ENCODE results near the gene PAX5. TPM values are rescaled to one million over a fixed set of nuclear protein-coding genes. Genes with fewer than 3 reads are reported as not detected.

The PAX5 gene
- total RNA-seq, 2 donors from 2014 or later: 0.46 to 0.59 TPM

- intact Hi-C loops (cut with DNase I, micrococcal nuclease): loop anchor here in 1 of 2 donors (10.0 kb wide), 1 partner anchor 125 kb away; no protein-coding TSS in a partner anchor
Measured at GRCh38 chr9:36999728-37000333, 34.2 kb downstream of the PAX5 start.

GRCh38 chr9:36997414-36997813, 36.7 kb downstream of the PAX5 start:
- intact Hi-C loops (cut with DNase I, micrococcal nuclease): no loop called here

More at GRCh38 chr9:36999728-37000333, 34.2 kb downstream of the PAX5 start:
- ATAC-seq (no peak), DNase-seq (no peak)

DNA sequence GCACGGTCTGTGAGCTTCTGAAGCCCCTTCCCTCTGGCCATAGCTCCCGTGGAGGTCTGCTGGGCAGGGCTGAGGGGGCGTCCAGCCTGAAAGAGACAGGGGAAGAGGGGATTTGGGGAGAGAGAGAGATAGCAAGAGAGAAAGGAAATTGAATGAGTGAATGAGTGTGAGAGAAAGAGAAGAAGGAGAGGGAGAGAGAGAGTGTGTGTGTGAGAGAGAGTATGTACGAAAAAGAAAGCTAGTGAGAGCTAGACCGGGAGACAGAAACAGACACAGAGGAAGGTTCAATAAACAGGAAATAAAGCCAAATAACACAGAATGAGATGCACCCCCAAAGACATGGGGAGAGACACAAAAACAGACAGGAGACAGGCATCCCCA, 37.4 kb downstream of the PAX5 start:
- intact Hi-C loops (cut with DNase I, micrococcal nuclease): no loop called here
- ATAC-seq: no peak
- no peak for DNase-seq

More at GRCh38 chr9:36997414-36997813, 36.7 kb downstream of the PAX5 start:
- no peak for DNase-seq
- ATAC-seq: no peak

DNA sequence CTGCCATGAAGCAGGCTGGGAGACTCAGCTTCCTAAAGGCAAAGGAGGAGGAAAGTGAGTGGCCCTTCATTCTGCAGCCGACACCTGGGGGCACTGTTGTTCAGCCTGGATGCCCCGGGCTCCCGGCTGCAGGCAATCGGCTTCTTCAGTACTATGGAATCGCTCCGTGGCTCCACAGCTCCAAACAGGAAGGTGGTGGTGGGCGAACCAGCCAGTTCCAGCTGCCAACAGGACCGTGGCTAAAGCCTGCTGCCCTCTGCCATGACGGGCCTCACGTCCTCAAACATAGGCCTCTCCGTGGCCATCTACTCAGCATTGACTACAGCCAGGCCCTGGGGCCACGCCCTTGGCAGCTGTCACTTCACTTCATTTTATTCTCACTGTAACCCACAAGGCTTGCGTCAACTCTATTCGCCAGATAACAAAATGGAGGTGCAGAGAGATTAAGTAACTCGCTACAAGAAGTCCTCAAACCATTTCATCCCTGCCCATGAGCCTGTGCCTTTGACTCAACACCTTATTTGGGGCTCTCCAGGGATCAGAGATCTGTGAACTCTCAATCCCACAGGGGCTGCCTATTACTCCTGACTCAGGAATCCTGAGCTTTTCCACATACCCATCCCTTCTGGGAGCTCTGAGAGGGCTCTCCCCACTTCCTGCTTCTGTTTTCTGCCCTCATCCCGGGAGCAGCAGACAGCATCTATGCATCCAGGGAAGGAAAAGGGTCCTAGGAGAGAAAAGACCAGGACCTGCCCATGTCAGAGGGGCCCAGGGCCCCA, 38.0 kb downstream of the PAX5 start:
- DNase-seq (peak; percentile 38 to 76), ATAC-seq (peak; percentile 94)
- intact Hi-C loops (cut with DNase I, micrococcal nuclease): no loop called here

DNA sequence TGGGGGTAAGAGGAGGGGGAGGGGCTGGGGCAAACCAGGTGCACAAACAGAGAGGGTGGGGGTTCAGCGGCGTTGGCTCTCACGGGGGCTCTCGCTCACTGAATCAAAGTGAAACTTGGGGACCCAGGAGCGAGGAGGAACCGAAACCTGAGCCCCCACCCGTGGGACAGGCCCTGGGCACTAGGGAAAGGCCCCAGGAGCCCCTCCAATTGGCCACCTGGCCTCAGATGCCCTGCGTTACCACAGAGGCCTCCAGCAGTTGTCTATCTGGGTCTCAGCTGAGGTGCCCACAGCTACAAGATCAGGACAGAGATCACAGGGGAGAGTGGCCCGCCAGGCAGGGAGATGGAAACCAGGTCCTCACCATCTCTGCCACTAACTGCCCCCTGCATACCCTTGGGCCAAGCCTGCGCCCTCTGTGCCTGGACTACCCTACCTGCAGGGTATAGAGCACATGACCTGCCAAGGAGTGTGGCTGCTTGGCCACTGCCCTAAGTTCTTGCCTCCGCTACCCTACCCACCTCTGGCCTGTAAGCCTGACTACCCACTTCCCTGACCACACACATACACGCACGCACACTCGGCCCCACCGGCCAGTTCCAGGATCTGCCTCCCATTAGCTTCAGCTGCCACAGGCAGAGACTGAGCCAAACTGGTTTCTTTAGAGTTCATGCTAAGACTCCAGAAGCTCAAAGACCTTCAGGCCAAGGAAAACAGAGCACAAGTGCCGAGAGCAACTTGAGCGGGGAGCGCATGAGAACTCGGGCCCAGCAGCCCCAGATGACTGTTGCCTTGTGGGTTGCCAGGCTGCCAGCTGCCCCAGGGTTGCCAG, 39.9 kb downstream of the PAX5 start:
- DNase-seq (peak in 1 of 2 donors; percentile 47), ATAC-seq (no peak)
- intact Hi-C loops (cut with DNase I, micrococcal nuclease): no loop called here

DNA sequence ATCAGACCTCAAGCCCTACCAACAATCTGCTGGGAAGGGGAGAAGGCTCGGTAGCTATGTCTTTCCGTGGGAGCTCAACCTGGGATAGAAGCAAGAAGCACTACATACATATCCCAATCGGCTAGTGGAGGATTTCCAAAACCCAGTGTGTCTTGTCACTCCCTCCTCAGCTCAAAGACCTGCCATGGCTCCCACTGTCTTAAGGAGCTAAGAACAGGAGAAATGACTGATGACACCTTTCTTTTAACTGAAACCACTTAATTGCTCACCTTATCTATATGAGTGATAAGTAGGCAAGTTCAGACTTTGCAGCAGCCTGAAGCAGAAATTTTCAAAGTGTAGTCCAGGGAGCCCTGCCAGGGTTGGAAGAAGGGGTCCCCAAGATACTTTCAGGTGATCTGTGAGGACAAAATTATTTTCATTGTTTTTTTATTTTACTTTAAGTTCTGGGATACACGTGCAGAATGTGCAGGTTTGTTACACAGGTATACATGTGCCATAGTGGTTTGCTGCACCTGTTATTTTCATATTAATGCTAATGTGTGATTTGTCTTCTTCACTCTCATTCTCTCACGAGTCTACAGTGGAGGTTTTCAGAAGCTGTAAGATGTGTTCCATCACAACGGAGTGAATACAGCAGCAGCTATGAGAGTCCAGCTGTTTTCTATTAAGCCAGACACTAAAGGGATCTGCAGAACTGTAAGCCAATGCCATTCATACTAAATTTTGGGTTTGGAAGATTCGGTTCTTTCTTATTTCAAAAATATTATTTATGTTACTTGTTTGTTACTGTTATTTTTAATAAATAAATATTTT, 41.4 kb downstream of the PAX5 start:
- no peak for ATAC-seq
- no peak for DNase-seq
- intact Hi-C loops (cut with DNase I, micrococcal nuclease): no loop called here

- no peak for ATAC-seq
- intact Hi-C loops (cut with DNase I, micrococcal nuclease): no loop called here
- DNase-seq: no peak
Measured at GRCh38 chr9:36991516-36992134, 42.4 kb downstream of the PAX5 start.

GRCh38 chr9:36988848-36989247, 45.2 kb downstream of the PAX5 start:
- intact Hi-C loops (cut with DNase I, micrococcal nuclease): loop anchor here in 1 of 2 donors (10.0 kb wide), 1 partner anchor 46 kb away; the partner anchor contains the start of gene PAX5
- DNase-seq (no peak), ATAC-seq (no peak)

DNA sequence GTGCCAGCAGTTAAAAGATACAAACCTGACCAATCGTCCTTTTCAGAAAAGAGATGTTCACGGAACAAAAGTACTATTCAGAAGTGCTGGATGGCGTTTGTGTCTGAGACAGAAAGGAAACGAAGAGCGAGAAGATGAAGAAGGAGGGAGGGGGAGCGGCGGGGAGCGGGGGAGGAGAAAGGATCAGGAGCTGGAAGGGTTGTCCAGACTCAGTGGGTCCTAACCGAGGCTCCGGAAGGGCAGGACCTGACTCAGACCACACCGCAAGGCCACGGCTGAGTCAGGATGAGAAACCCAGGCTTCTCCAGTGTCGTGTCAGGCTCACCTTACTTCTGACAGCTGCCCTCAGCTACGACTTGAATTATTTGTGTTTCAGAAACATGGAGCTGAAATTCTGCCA, 46.2 kb downstream of the PAX5 start:
- DNase-seq (no peak), ATAC-seq (no peak)
- intact Hi-C loops (cut with DNase I, micrococcal nuclease): loop anchor here in 1 of 2 donors (10.0 kb wide), 1 partner anchor 47 kb away; the partner anchor contains the start of gene PAX5

- intact Hi-C loops (cut with DNase I, micrococcal nuclease): loop anchor here in 1 of 2 donors (10.0 kb wide), 1 partner anchor 47 kb away; the partner anchor contains the start of gene PAX5
- no peak for ATAC-seq
- no peak for DNase-seq
Measured at GRCh38 chr9:36987409-36987808, 46.7 kb downstream of the PAX5 start.

- no peak for DNase-seq
- no peak for ATAC-seq
- intact Hi-C loops (cut with DNase I, micrococcal nuclease): loop anchor here in 1 of 2 donors (10.0 kb wide), 1 partner anchor 48 kb away; the partner anchor contains the start of gene PAX5
Measured at GRCh38 chr9:36986468-36987408, 47.3 kb downstream of the PAX5 start.

GRCh38 chr9:36985769-36986467, 48.1 kb downstream of the PAX5 start:
- intact Hi-C loops (cut with DNase I, micrococcal nuclease): loop anchor here in 1 of 2 donors (10.0 kb wide), 1 partner anchor 49 kb away; the partner anchor contains the start of gene PAX5

DNA sequence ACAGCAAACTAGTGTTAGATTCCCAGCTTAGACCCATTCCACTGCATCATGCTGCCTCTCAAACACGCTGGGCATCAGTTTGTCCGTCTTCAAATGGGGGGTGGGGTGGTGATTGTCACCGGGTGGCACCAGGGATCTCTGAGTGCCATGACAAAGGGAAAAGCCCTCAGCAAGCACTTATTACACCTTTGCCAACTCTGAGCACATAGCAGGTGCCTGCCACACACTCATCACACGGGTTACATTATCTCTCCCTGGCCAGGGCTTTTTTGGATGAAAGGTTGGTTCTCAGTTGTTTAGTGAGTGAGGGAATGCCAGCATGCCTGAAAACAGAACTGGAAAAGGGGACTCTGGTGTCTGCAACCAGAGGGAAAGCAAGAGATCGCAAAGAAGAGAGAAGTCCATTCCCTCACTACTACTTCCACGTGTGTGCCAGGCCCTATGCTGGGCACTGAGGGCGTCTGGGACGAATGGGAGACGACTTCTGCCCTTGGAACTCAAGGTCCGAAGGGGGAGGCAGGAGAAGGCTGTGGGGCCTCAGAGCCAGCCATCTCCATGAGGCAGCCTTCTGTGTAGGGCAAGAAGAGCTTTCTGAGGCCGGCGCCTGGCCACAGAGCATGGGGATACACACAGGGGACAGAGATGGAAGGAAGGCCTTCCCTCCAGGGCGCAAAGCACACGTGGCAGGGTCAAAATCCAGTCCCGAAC, 48.9 kb downstream of the PAX5 start:
- no peak for ATAC-seq
- intact Hi-C loops (cut with DNase I, micrococcal nuclease): loop anchor here in 1 of 2 donors (10.0 kb wide), 1 partner anchor 50 kb away; the partner anchor contains the start of gene PAX5
- no peak for DNase-seq

More at GRCh38 chr9:36985769-36986467, 48.1 kb downstream of the PAX5 start:
- DNase-seq: no peak
- ATAC-seq: no peak

- no peak for DNase-seq
- no peak for ATAC-seq
- intact Hi-C loops (cut with DNase I, micrococcal nuclease): loop anchor here in 1 of 2 donors (10.0 kb wide), 1 partner anchor 54 kb away; the partner anchor contains the start of gene PAX5
Measured at GRCh38 chr9:36980148-36980974, 53.7 kb downstream of the PAX5 start.

Data from left colon (tissue), 2 donors.